HEK293 (cell line): ENCODE results near the gene TASP1.

ENCODE experiments used
- CTCF ChIA-PET: fragments of 350-600 bp; formaldehyde crosslinking; extraction: SDS; loops from one replicate; lab custom pipeline; 2021; ENCODE audit warnings: antibody characterized with exemption; lab: Yijun Ruan, JAX
- POLR2A ChIA-PET: fragments of 300-600 bp; formaldehyde crosslinking; extraction: SDS; loops from one replicate; lab custom pipeline; 2020; ENCODE audit warnings: antibody characterized with exemption, inconsistent platforms; lab: Yijun Ruan, JAX
- H3K27ac ChIP-seq: fragments of 200-500 bp; sonication (Bioruptor generic); 2 replicates; pipeline ENCODE4 v1.5.1; 2014; ENCODE audit warnings: low read depth, low read length, control low read depth, inconsistent platforms; ENCODE audit errors: extremely low read depth
- H3K36me3 ChIP-seq, 2 experiments: fragments of 200-500 bp in 1 of 2; sonication (Bioruptor generic) in 1 of 2; 1 replicate in 1 of 2; 2 replicates in 1 of 2; pipeline ENCODE4 v1.5.1; 2014 to 2017; ENCODE audit warnings: inconsistent platforms in 2 of 2, low read length in 2 of 2; ENCODE audit not compliant: control insufficient read depth in 2 of 2, insufficient read depth in 1 of 2
- H3K4me1 ChIP-seq: fragments of 200-500 bp; sonication (Bioruptor generic); 2 replicates; pipeline ENCODE4 v1.5.1; 2014; ENCODE audit warnings: mild to moderate bottlenecking, low read length, inconsistent platforms; ENCODE audit not compliant: control insufficient read depth, insufficient read depth
- H3K4me3 ChIP-seq: 2 replicates; pipeline ENCODE4 v1.5.1; 2011; ENCODE audit warnings: low read depth, mild to moderate bottlenecking, control low read depth, low read length, moderate library complexity
- H3K9me3 ChIP-seq: fragments of 200-500 bp; sonication (Bioruptor generic); 2 replicates; pipeline ENCODE4 v1.5.1; 2014; ENCODE audit warnings: low read depth, low read length, inconsistent platforms; ENCODE audit not compliant: control insufficient read depth, insufficient read depth
- BCL11B ChIP-seq: fragments of 450-650 bp; formaldehyde crosslinking; IDR thresholded peaks from 2 replicates; pipeline ENCODE4 v1.5.1; 2016; ENCODE audit warnings: low read depth, missing biosample characterization, missing genetic modification characterization
- KLF9 ChIP-seq: fragments of 450-650 bp; formaldehyde crosslinking; IDR thresholded peaks from 2 replicates; pipeline ENCODE4 v1.5.1; 2016; ENCODE audit warnings: missing biosample characterization, missing genetic modification characterization, low read depth
- RBAK ChIP-seq: fragments of 450-650 bp; formaldehyde crosslinking; IDR thresholded peaks from 2 replicates; pipeline ENCODE4 v1.5.1; 2016; ENCODE audit warnings: missing biosample characterization, missing genetic modification characterization
- WT1 ChIP-seq: fragments of 450-650 bp; formaldehyde crosslinking; IDR thresholded peaks from 2 replicates; pipeline ENCODE4 v1.5.1; 2016; ENCODE audit warnings: missing biosample characterization, missing genetic modification characterization
- ZBTB17 ChIP-seq: fragments of 450-650 bp; formaldehyde crosslinking; IDR thresholded peaks from 2 replicates; pipeline ENCODE4 v1.5.1; 2016; ENCODE audit warnings: missing biosample characterization, missing genetic modification characterization
- ZBTB20 ChIP-seq: fragments of 450-650 bp; formaldehyde crosslinking; IDR thresholded peaks from 2 replicates; pipeline ENCODE4 v1.5.1; 2016; ENCODE audit warnings: missing biosample characterization, missing genetic modification characterization
- ZNF184 ChIP-seq: fragments of 450-650 bp; IDR thresholded peaks from 2 replicates; pipeline ENCODE4 v1.5.1; 2018; ENCODE audit warnings: missing biosample characterization, mild to moderate bottlenecking, missing genetic modification characterization
- ZNF23 ChIP-seq: fragments of 450-650 bp; formaldehyde crosslinking; IDR thresholded peaks from 2 replicates; pipeline ENCODE4 v1.5.1; 2016; ENCODE audit warnings: missing biosample characterization, missing genetic modification characterization, borderline replicate concordance
- ZNF239 ChIP-seq: fragments of 450-650 bp; formaldehyde crosslinking; IDR thresholded peaks from 2 replicates; pipeline ENCODE4 v1.5.1; 2016; ENCODE audit warnings: missing biosample characterization, missing genetic modification characterization
- ZNF311 ChIP-seq: fragments of 450-650 bp; formaldehyde crosslinking; IDR thresholded peaks from 2 replicates; pipeline ENCODE4 v1.5.1; 2017; ENCODE audit warnings: missing biosample characterization, missing genetic modification characterization, borderline replicate concordance
- ZNF404 ChIP-seq: fragments of 450-650 bp; formaldehyde crosslinking; IDR thresholded peaks from 2 replicates; pipeline ENCODE4 v1.5.1; 2017; ENCODE audit warnings: missing biosample characterization, missing genetic modification characterization
- ZNF521 ChIP-seq: fragments of 450-650 bp; formaldehyde crosslinking; IDR thresholded peaks from 2 replicates; pipeline ENCODE4 v1.5.1; 2017; ENCODE audit warnings: missing biosample characterization, mild to moderate bottlenecking, missing genetic modification characterization
- ZNF549 ChIP-seq: fragments of 450-650 bp; IDR thresholded peaks from 2 replicates; pipeline ENCODE4 v1.5.1; 2018; ENCODE audit warnings: missing biosample characterization, missing genetic modification characterization, mild to moderate bottlenecking, inconsistent platforms, moderate library complexity
- ZNF555 ChIP-seq: fragments of 450-650 bp; formaldehyde crosslinking; conservative IDR thresholded peaks from 2 replicates; pipeline ENCODE4 v1.5.1; 2017; ENCODE audit warnings: missing biosample characterization, mild to moderate bottlenecking, missing genetic modification characterization, inconsistent platforms
- ZNF585B ChIP-seq: fragments of 450-650 bp; formaldehyde crosslinking; IDR thresholded peaks from 2 replicates; pipeline ENCODE4 v1.5.1; 2016; ENCODE audit warnings: missing biosample characterization, missing genetic modification characterization
- ZNF610 ChIP-seq: fragments of 450-650 bp; formaldehyde crosslinking; IDR thresholded peaks from 2 replicates; pipeline ENCODE4 v1.5.1; 2016; ENCODE audit warnings: missing biosample characterization, missing genetic modification characterization, borderline replicate concordance
- ZNF670 ChIP-seq: fragments of 450-650 bp; formaldehyde crosslinking; IDR thresholded peaks from 2 replicates; pipeline ENCODE4 v1.5.1; 2016; ENCODE audit warnings: missing biosample characterization, missing genetic modification characterization, low read depth
- ZNF701 ChIP-seq: fragments of 450-650 bp; formaldehyde crosslinking; IDR thresholded peaks from 2 replicates; pipeline ENCODE4 v1.5.1; 2016; ENCODE audit warnings: missing biosample characterization, missing genetic modification characterization
- ZNF76 ChIP-seq: fragments of 450-650 bp; formaldehyde crosslinking; IDR thresholded peaks from 2 replicates; pipeline ENCODE4; 2016; ENCODE audit warnings: low read depth, missing biosample characterization, missing genetic modification characterization, borderline replicate concordance
- ZNF776 ChIP-seq: fragments of 450-650 bp; formaldehyde crosslinking; IDR thresholded peaks from 2 replicates; pipeline ENCODE4 v1.5.0; 2017; ENCODE audit warnings: missing biosample characterization, missing genetic modification characterization, borderline replicate concordance
- ZNF792 ChIP-seq: fragments of 450-650 bp; formaldehyde crosslinking; IDR thresholded peaks from 2 replicates; pipeline ENCODE4 v1.5.1; 2016; ENCODE audit warnings: missing biosample characterization, missing genetic modification characterization
- TF ChIP-seq, protein P1 (sequence below): fragments of 450-650 bp; formaldehyde crosslinking; IDR thresholded peaks from 2 replicates; pipeline ENCODE4 v1.5.1; 2017; ENCODE audit warnings: missing biosample characterization, missing genetic modification characterization
- TF ChIP-seq, protein P2 (sequence below): fragments of 450-650 bp; formaldehyde crosslinking; IDR thresholded peaks from 2 replicates; pipeline ENCODE4; 2016; ENCODE audit warnings: missing biosample characterization, missing genetic modification characterization
- TF ChIP-seq, protein P3 (sequence below): fragments of 450-650 bp; formaldehyde crosslinking; IDR thresholded peaks from 2 replicates; pipeline ENCODE4 v1.5.1; 2017; ENCODE audit warnings: missing biosample characterization, missing genetic modification characterization
- TF ChIP-seq, protein P4 (sequence below): fragments of 450-650 bp; formaldehyde crosslinking; IDR thresholded peaks from 2 replicates; pipeline ENCODE4 v1.5.1; 2016; ENCODE audit warnings: missing biosample characterization, missing genetic modification characterization

Gene TASP1

DNA sequence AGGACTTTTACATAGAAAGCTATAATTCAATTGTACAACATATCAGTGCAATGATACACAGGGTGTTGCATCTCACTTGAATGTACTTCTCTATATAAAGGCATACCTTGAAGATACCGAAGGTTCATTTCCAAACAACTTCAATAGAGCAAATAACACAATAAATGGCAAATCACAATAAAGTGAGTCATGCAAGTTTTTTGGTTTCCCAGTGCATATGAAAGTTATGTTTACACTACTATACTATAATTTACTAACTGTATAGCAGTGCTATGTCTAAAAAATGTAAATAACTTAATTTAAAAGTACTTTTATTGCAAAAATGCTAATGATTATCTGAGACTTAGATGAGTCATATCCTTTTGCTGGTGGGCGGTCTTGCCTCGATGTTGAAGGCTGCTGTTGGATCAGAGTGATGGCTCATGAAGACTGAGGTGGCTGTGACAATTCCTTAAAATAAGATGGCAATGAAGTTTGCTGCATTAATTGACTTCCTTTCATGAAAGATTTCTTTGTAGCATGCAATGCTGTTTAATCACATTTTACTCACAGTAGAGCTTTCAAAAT lies 188.8 kb downstream of the TASP1 start:
- ChIA-PET CTCF (interaction anchor here (1.2 kb wide), 1 partner anchor 96 kb away, joined by 3 read pairs; no protein-coding TSS in a partner anchor), POLR2A (no interaction called here)
- TF ChIP-seq ZNF792 (tag by site-specific recombination): no peak
- TF ChIP-seq, protein P1, sequence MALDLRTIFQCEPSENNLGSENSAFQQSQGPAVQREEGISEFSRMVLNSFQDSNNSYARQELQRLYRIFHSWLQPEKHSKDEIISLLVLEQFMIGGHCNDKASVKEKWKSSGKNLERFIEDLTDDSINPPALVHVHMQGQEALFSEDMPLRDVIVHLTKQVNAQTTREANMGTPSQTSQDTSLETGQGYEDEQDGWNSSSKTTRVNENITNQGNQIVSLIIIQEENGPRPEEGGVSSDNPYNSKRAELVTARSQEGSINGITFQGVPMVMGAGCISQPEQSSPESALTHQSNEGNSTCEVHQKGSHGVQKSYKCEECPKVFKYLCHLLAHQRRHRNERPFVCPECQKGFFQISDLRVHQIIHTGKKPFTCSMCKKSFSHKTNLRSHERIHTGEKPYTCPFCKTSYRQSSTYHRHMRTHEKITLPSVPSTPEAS: no peak
- TF ChIP-seq BCL11B (tag by site-specific recombination): no peak
- TF ChIP-seq ZBTB17 (tag by site-specific recombination): no peak
- no peak for TF ChIP-seq ZNF311
- no peaks in the 10 kb centered on the region for H3K36me3 ChIP-seq
- no peak overlapping the region for H3K27ac ChIP-seq
- no peak overlapping the region for H3K4me3 ChIP-seq
- H3K4me1 ChIP-seq: no peaks in the 10 kb centered on the region
- H3K9me3 ChIP-seq: no peaks in the 10 kb centered on the region

DNA sequence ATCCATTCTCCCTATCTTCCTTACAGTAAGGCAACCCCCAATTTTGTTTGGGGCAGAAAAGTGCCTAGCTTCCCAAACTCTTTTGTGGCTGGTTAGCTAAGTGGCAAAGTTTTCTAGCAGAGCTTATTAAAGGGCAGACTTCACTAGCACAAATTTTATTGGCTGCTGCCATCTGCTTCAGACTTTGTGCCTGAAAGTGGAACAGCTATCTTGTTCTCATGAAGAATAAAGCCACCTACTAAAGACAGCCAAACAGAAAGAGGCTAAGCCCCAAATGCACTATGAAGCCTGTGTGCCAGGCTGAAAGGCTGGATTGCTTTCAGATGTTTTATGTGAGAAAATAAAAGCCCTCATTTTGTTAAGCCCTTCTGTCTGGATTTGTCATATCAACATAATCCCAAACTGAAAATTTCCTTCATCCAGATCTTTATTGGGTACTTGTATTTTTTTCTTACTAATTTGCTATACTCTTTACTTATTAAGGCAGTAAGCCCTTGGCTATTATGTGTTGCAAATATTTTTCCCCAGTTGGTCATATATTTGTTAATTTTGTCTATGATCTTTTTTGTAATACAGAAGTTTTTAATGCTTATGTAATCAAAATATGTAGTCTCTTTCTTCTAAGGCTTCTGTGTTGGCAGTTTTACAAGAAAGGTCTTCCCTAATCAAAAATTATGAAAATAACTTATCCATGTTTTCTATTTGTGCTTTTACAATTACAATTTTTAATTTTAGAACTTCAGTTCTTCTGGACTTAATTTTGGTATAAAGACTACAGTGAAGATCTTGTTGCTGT lies 191.1 kb downstream of the TASP1 start:
- ChIA-PET CTCF (no interaction called here), POLR2A (no interaction called here)
- Histone ChIP-seq H3K27ac (no peak overlapping the region), H3K36me3 (no peaks in the 10 kb centered on the region), H3K4me1 (no peaks in the 10 kb centered on the region), H3K9me3 (no peaks in the 10 kb centered on the region), H3K4me3 (no peak overlapping the region)
- no peak for TF ChIP-seq ZNF610 (tag by site-specific recombination)
- TF ChIP-seq, protein P2, sequence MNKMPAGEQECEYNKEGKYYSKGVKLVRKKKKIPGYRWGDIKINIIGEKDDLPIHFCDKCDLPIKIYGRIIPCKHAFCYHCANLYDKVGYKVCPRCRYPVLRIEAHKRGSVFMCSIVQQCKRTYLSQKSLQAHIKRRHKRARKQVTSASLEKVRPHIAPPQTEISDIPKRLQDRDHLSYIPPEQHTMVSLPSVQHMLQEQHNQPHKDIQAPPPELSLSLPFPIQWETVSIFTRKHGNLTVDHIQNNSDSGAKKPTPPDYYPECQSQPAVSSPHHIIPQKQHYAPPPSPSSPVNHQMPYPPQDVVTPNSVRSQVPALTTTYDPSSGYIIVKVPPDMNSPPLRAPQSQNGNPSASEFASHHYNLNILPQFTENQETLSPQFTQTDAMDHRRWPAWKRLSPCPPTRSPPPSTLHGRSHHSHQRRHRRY: no peak
- no peak for TF ChIP-seq ZNF670 (tag by site-specific recombination)
- no peak for TF ChIP-seq ZBTB20
- TF ChIP-seq ZNF404 (tag by site-specific recombination): no peak
- TF ChIP-seq ZNF76 (tag by site-specific recombination): no peak
- no peak for TF ChIP-seq ZNF585B (tag by site-specific recombination)
- no peak for TF ChIP-seq ZNF184 (tag by site-specific recombination)
- no peak for TF ChIP-seq WT1 (tag by site-specific recombination)
- no peak for TF ChIP-seq ZNF521 (tag by site-specific recombination)
- no peak for TF ChIP-seq ZNF23 (tag by site-specific recombination)
- TF ChIP-seq, protein P3, sequence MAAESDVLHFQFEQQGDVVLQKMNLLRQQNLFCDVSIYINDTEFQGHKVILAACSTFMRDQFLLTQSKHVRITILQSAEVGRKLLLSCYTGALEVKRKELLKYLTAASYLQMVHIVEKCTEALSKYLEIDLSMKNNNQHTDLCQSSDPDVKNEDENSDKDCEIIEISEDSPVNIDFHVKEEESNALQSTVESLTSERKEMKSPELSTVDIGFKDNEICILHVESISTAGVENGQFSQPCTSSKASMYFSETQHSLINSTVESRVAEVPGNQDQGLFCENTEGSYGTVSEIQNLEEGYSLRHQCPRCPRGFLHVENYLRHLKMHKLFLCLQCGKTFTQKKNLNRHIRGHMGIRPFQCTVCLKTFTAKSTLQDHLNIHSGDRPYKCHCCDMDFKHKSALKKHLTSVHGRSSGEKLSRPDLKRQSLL: no peak
- TF ChIP-seq ZNF701 (tag by site-specific recombination): no peak

DNA sequence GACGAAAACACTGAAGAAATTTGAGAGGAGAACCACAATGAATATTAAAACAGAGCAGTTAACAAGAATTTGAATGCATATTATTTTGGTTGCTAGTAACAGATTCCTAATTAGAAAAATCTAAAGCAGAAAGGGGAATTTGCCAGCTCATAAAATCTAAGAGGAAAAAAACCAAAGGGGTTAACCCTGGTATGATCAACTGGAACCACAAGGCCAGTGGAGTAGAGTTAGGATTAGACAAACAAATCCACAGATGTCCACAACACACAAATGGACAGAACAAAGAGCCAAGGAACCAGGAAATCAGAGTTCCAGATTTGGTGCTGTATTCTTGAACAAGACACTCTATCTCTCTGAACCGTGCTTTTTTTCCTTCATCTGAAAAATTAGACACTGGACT lies 195.0 kb downstream of the TASP1 start:
- H3K36me3 ChIP-seq: no peaks in the 10 kb centered on the region
- no peak overlapping the region for H3K27ac ChIP-seq
- POLR2A ChIA-PET: no interaction called here
- H3K4me1 ChIP-seq: no peaks in the 10 kb centered on the region
- CTCF ChIA-PET: interaction anchor here (1.0 kb wide), 1 partner anchor 103 kb away, joined by 4 read pairs; no protein-coding TSS in a partner anchor
- no peak overlapping the region for H3K4me3 ChIP-seq
- no peaks in the 10 kb centered on the region for H3K9me3 ChIP-seq
- TF ChIP-seq ZNF776 (tag by site-specific recombination): no peak
- TF ChIP-seq, protein P4, sequence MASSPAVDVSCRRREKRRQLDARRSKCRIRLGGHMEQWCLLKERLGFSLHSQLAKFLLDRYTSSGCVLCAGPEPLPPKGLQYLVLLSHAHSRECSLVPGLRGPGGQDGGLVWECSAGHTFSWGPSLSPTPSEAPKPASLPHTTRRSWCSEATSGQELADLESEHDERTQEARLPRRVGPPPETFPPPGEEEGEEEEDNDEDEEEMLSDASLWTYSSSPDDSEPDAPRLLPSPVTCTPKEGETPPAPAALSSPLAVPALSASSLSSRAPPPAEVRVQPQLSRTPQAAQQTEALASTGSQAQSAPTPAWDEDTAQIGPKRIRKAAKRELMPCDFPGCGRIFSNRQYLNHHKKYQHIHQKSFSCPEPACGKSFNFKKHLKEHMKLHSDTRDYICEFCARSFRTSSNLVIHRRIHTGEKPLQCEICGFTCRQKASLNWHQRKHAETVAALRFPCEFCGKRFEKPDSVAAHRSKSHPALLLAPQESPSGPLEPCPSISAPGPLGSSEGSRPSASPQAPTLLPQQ (tag by site-specific recombination): no peak
- no peak for TF ChIP-seq RBAK (tag by site-specific recombination)
- no peak for TF ChIP-seq ZNF239 (tag by site-specific recombination)
- no peak for TF ChIP-seq KLF9 (tag by site-specific recombination)
- TF ChIP-seq ZNF549 (tag by site-specific recombination): no peak
- no peak for TF ChIP-seq ZNF184 (tag by site-specific recombination)
- no peak for TF ChIP-seq ZNF555 (tag by site-specific recombination)
